Measurements from ENCODE around the gene LRRC30.
"Not testable (repeated sequence)": the region's sequence is repeated elsewhere in the genome, so short reads cannot be mapped to it uniquely, and the experiment has no call there.

LRRC30 gene

DNA sequence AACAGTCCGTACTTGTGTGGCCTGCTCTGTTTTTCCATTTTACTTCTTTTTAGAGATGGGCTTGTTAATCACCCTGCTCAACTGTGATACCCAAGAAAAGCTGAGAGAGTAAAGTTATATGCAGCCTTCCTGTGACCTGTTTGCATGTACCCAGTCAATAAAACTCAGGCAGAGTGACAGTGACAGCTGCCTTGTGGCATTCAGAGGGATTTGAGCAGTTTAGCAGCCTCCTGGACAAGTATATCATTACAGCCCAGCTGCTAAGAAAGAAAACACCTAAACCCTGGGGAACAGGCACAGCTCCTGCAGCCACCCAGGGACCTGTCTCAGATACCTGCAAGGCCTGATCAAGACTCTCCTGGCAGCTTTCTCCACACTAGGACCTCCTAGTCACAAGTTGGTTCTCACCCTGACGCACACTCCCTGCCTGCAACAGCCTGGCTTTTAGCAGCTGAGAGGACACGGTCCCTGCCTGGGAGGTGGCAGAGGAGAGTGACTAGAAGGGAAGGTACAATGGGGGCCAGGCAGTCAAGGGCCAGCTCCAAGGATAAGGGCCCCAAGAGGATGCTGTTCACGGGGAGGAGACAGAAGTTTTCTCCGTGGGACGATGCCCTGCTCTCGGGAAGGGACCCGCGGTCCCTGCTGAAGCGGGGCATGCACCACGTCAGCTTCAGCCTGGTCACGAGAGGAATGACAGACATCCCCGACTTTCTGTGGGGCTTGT is at the start of gene LRRC30:
TSS of gene LRRC30 (plus strand) at position 464 of the 724 bp plus-strand sequence. CDS start at position 514, 50 bp downstream.
- DNase-seq (ENCODE audit: low spot score) = no peak

DNA sequence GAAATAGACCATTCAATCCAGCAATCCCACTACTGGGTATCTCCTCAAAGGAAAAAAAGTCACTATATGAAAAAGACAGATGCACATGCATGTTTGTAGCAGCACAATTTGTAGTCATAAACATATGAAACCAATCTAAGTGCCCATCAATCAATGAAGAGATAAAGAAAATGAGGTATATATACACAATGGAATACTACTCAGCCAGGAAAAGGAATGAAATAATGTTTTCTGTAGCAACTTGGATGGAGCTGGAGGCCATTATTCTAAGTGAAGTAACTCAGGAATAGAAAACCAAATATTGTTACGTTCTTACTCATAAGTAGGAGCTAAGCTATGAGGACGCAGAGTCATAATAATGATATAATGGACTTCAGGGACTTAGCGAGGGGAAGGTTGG is 45.2 kb upstream of the LRRC30 start:
- DNase-seq (ENCODE audit: low spot score) = no peak

DNA sequence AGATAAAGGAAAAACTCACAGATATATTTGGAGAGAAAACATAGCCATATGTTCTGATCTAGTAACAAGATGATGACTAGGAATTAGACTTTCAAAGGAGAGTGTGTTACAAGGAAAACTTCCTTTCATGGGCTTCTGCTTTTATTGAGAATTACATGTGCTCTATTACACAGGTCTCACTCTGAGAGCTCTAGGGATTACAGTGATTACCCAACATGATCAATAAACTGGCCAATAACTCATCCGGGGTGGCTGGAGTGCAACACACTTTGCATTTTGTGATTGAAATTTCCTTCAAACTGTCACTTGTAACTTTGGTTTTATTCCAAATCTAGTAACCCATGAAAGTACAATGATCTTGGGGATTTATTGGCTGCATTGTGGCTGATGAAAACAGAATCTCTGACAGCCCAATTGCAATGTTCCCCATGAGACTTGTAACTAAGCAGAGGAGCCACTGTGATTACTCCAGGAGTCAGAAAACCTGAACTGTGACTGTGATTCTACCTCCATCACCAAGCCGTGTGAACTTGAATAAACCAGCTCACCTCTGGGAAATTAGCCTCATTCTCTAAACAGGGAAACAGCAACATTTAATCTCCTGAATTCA is 40.2 kb upstream of the LRRC30 start:
- DNase-seq (ENCODE audit: low spot score) = no peak

DNA sequence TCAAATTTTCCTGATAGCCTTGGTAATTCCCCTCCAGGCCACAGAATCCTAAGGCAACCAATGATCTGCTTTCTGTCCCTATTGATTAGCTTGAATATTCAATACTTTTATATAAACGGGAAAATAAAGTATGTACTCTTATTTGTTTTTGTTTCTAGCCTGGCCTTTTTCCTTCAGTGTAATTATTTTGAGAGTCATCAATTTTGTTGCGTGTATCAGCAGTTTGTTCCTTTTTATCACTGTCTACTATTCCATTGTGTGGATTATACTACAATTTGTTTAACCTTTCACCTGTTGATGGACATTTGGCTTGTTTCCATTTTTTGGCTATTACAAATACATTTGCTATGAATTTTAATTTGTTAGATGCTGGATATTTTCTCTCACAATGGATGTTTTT is 39.2 kb upstream of the LRRC30 start:
- no peak for DNase-seq (ENCODE audit: low spot score)

DNA sequence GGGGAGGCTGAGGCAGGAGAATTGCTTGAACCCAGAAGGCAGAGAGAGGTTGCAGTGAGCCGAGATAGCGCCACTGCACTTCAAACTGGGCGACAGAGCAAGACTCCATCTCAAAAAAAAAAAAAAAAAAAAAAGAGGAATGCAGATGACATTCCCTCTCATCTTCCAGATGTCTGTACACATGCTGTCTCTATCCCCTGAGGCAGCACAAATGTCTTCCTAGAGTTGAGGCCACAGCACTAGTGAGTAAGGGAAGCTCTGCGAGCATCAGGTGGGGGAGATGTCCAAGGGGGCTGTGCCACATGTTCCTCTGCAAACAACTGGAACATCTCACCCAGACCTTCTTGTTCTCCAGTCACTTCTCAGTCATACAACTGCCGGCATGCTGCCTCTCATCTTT is 35.6 kb upstream of the LRRC30 start:
- DNase-seq (ENCODE audit: low spot score) = no peak

DNA sequence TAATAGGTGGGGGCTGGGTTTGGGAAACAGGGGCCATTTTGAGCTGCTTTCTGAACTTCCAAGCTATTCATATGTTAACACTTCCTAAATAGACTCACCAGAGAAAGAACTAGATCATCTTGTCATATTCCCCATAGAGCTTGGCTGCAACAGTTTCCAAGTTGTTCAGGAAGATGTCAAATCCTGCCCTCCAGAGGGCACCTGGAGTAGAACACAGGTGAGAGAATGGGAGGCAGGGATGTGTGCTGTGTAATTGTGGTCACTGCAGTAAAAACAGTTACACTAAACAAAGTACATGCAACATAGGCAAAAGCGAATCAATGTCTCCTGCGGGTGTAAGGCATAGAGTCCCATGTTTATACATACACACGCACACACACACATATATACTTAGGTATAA is 34.5 kb upstream of the LRRC30 start:
- DNase-seq (ENCODE audit: low spot score) = no peak

DNA sequence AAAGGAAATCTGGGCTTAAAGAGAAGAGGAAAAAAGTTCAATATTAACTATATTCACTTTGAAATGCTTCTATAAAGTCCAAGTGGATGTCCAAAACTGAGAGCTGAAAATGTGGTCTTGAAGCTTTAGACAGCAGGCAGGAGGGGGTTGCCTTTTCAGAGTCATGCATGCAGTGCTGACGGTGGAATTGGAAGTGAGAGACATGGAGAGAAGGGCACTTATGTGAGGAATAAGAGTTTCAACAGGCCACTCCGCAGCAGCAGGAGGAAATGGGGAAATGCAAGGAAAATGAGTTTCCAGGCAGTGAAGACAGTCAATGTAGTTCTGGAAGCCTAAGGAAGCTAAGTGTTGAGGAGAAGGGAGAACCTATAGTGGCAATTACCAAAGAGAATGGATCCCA is 33.0 kb upstream of the LRRC30 start:
- no peak for DNase-seq (ENCODE audit: low spot score)

DNA sequence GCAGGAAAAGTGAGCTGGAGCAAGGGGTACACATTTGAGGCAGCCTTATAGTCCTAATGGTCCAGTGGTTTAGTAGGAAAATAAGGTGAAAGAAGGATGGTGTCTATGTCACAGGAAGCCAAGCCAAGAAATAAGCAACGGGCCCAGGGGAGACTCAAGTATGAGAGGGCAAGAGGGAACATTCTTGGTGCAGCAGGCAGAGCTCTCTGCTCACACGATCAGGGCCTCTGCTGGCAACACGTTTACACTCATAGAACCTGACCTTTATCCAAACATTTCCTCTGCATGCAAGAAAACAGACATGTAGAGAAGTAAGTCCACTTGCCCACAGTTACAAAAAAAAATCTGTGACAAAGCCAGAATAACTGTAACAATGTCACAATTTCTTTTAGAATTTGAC is 32.6 kb upstream of the LRRC30 start:
- DNase-seq (ENCODE audit: low spot score) = no peak

DNA sequence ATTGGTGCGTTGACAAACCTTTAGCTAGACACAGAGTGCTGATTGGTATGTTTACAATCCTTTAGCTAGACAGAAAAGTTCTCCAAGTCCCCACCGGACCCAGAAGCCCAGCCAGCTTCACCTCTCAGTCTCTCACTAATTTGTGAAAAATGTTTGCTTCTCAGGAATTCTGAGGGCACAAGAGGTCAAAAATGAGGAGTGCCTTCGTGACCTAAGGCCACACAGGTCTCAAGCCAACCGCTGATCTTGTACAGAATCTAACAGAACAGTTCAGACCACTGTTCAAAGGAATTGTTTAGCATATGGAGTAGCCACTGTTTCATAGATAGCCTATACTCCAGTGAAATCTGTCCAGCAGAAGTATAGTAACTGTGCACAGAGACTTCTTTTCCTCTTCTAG is 29.8 kb upstream of the LRRC30 start:
- no peak for DNase-seq (ENCODE audit: low spot score)

DNA sequence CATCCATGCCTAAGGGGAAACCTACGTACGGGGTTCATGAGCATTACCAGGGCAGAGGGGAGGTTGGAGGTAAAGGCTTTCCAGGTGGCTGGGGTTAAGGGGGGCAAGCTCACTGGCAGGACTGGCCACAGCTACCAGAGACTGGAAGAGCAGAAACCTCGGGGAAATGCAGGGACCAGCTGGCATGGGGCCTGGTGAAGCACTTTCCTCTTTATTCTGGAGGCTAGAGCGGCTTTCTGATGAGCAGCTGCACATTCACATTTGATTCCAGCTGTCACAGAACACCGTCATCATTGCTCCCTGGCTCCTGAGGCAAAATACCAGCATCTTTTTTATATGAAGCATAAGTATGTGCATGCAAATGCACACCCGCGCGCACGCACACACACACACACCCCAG is 28.7 kb upstream of the LRRC30 start:
- no peak for DNase-seq (ENCODE audit: low spot score)

DNA sequence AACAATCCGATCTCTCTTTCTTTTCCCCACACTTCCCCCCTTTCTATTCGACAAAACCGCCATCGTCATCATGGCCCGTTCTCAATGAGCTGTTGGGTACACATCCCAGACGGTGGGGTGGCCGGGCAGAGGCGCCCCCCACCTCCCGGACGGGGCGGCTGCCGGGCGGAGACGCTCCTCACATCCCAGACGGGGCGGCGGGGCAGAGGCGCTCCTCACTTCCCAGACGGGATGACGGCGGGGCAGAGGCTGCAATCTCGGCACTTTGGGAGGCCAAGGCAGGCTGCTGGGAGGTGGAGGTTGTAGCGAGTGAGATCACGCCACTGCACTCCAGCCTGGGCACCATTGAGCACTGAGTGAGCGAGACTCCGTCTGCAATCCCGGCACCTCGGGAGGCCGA is 27.3 kb upstream of the LRRC30 start:
- DNase-seq (ENCODE audit: low spot score) = not testable (repeated sequence)

DNA sequence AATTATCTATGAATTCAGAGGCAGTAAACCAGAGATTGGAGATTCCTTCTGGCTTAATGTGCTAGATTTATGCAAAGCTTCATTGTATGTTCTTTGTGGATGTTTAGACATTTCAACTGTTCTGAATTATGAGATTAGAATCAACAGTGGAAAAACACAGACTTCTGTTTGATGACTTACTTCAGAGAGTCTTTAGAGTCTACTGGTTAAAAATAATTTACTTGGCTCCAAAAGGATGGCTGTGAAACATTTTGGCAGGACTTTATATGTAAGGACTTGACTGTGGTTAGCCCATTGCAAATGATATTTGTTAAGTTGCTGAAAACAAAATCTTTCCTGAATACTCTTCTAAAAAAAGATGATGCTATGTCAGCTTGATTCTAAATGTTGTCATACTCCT is 25.5 kb upstream of the LRRC30 start:
- DNase-seq (ENCODE audit: low spot score) = no peak

DNA sequence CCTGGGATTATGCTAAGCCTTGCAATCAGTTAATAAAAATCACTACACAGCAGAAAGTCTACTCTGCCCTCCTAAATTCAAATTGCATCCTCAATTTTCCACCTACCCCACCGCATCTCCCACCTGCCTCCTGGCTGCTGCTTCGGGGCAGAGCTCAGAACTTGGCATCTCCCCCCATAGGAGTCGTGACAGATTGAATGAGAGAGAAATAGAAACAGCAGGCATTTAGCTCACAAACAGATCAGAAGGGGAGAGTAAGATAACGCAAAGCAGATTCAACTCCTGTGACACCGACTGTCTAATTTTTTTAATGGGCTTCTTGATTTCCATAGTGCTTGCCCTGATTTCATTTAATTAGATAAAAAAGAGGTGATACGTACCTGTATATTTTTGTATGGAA is 24.7 kb upstream of the LRRC30 start:
- DNase-seq (ENCODE audit: low spot score) = no peak

DNA sequence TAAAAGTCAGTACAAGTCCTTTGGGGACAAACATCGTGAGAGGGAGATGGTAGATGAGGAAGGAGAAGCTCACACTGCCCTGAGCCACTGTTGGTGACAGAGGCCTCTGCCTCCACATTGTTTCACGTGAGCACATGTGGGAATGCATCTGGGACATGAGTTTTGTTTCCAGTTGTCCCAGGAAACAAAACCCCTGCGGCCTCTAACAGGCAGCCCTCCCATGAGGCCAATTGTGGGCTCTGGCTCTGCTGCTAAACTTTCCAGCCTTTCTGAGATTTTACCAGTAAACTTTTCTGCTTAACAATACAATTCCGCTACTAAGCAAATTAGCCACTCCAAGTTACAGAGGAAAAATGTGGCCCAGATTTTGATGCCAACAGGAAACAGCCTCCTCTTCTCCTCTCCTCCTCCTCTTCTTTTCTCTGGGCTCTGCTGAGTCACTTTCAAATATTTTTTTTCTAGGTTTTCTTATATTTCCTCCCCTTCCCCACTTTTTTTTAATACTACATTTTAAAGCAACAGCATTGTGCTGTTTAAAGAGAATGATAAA is 23.4 kb upstream of the LRRC30 start:
- DNase-seq (ENCODE audit: low spot score) = no peak

DNA sequence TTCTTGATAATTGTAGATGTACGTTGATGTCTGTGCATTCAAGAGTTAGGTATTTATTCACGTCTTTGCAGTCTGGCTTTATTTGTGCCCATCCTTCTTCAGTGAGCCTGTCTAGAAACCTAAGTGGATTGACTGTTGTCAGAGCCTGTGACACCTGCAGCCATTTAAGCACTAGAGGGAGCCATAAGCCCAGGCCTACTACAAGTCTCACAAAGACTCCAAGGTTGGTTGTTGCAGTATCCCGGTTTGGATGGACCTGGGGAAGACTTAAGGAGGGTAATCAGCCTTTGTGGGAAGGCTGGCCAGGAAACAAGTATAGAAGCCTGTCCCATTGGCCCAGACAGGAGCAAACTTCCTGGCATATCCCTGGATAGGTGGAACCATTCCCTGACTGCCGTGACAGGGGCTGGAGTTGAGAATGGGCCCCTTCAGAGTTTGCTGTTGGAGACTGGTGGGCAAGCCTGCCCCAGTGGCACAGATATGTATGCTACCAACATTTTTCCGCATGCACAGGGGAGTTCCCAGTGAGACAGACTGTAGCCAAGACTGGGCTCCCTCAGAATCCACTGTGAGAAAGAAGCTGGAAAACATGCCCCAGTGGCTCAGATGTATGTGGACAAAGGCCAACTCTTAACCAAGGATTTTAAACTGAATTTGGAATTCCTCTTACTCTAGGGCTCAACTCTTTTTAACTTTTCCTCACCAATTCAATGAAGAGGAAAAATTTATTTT is 9.3 kb upstream of the LRRC30 start:
- peak; percentile 61 for DNase-seq (ENCODE audit: low spot score)

DNA sequence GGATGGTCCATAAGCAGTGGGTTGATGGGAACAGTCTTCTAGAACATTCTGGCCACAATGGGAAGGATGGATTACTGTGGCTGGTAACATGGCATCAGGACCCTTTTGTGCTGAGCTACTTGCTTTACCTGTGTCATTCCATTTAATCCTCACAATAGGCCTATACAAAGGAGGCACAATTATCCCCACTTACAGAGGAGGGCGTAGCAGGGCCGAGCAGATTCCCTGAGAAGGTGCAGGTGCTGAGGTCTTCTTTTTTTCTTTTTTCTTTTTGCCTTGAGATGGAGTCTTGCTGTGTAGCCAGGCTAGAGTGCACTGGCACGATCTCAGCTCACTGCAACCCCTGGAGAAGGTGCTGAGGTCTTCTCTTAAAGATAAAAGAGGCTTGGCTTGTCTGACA is 6.7 kb upstream of the LRRC30 start:
- DNase-seq (ENCODE audit: low spot score) = no peak

DNA sequence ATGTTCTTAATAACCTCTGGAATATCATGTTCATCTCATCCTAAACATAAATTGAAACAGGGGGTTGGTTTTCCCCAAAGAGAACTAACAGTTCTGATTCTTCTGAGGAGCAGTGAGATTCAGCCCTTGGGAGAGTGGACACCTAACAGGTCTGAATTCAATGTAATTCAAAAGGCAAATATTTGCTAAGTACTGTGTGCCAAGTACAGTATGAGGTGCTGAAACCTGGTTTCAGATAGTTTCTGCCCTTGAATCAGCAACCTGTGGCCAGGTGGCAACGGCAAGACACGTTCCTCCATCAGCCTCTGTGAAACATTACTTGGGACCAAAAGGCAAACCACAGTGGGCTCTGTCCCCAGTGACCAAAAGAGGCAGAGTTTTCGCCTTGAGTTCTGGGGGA is 1.3 kb downstream of the LRRC30 start:
- DNase-seq (ENCODE audit: low spot score) = no peak

DNA sequence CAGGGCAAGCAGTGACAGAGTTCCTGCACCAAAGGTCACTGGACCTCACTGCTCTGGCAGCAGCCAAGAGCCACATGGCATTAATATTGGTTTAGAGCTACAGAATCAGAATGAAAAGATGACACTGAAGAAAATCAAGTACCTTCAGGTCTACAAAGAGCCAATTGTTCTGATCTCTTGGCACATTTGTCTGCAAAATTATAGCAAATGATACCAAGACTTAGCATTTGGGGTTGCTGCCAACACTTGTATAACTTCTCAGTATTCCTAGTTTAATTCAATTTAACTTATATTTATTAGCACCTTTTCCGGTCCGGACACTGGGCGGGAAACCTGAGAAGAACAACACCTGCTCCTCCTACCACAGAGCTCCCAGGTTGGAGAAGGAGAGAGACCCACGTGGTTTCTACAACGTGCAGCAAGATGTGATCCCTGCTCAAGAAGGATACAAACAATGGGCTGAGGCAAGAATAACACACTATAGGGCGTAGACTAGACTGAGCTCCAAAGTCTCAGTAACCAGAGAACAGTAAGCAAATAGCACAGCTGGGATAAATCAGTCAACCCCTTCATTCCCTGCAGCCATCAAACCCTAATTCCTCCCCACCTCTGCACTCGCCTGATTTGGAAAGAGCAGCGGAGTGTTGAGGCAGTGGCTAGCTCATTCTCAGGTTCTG is 2.4 kb downstream of the LRRC30 start:
- no peak for DNase-seq (ENCODE audit: low spot score)

DNA sequence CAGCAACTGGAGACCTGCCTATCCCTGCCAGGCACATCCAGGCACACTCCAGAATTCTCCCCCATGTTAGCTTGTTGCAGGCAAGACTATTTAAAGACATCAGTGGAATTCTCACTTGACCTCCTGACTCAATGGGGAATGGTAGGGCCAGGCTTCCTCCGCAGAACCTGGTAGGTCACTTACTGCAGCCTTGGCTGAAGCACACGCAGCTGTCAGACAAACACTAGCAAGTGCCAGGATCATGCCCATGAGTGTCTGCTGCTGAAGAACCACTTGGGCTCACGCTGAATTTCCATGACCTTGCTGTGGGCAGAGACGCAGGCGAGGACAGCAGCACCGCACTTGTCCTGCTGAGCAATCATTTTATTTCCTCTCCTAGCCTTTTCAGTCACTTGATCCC is 3.2 kb downstream of the LRRC30 start:
- no peak for DNase-seq (ENCODE audit: low spot score)

DNA sequence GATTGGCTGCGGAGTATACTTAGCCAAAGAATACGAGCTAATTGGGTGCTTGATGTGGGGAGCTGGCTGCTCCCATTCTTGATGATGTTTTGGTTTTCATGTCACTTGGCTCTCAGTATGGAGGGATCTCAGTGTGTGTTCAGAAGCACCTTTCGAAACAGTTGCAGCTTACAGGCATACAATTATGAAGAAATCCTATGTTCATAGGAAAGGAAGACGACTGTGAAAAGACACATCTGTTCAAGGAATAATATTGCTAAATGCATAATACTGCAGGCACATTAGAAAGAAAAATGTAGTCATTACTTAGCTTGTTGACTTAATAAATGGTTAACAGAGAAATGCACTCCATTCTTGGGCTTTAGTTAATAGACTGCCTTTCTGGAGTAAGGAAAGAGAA is 4.1 kb downstream of the LRRC30 start:
- DNase-seq (ENCODE audit: low spot score) = no peak

DNA sequence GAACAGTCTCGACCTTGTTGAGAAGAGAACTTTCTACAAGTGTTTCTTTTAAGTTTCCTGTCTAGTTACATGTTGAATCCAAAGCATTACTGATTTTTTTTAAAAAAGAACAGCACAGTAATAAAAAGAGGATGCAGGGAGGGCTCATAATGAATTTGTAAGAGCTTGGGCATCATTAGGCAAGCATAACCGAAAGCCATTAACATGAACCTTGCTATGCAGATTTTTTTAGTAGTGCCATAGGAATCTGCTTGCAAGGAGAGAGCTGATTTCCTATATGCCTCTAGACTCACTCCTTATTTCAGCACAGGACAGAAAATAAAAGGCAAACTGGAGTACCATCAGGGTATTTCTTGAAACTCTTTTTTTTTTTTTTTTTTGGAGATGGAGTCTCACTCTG is 5.2 kb downstream of the LRRC30 start:
- no peak for DNase-seq (ENCODE audit: low spot score)

DNA sequence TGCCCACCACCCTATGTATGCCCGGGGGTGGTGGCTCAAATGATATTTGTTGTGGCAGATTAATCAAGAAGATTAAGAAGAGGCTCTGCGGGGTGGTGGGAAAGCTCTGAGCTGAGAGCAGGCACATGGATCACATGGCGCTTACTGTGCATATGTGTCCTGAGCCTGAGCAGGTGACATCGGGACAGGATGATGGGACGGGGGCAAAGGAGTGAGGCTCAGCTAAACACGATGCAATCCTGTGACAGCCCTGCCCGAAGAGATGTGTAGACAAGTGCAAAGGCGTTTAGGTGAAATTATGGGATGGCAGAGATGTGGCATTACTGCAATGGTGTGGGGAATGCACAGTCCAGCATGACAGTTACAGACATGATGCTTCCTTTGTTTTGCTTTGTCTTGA is 6.0 kb downstream of the LRRC30 start:
- DNase-seq (ENCODE audit: low spot score) = no peak
